GM13976 (cell line): ENCODE results near the gene SLC8B1.

Source experiments
- DNase-seq: peaks from one replicate; pipeline ENCODE4 v3.0.0; 2012; ENCODE audit warnings: low spot score
- in situ Hi-C: fragments of 300-500 bp; cut with MboI; formaldehyde crosslinking; loops from one replicate; pipeline ENCODE4 v1.12.0; 2022; ENCODE audit warnings: low sequenced_read_pairs, mixed read lengths, inconsistent platforms; ENCODE audit not compliant: unreplicated experiment
- TF ChIP-seq, protein P1 (sequence below): IDR thresholded peaks from 2 replicates; pipeline ENCODE4 v1.5.1; 2012; ENCODE audit warnings: borderline replicate concordance, mild to moderate bottlenecking; ENCODE audit not compliant: insufficient read depth; ENCODE audit errors: extremely low read depth, missing control alignments, control extremely low read depth

The SLC8B1 gene

DNA sequence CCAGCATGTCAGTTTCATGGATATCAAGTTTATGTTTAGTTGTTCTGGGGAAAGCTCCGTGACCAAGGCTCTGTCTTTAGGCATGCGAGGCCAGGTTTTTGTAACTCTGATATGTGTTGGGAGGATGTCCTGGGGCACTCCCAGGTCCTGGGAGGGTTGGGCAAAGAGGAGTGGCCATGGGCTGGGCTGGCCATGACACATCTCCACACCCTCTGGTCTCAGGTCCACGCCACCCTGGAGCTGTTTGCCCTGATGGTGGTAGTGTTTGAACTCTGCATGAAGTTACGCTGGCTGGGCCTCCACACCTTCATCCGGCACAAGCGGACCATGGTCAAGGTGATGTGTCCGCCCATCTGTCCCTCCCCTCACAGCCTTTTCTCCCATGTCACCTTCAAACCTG, 67.3 kb downstream of the SLC8B1 start:
- TF ChIP-seq, protein P1, sequence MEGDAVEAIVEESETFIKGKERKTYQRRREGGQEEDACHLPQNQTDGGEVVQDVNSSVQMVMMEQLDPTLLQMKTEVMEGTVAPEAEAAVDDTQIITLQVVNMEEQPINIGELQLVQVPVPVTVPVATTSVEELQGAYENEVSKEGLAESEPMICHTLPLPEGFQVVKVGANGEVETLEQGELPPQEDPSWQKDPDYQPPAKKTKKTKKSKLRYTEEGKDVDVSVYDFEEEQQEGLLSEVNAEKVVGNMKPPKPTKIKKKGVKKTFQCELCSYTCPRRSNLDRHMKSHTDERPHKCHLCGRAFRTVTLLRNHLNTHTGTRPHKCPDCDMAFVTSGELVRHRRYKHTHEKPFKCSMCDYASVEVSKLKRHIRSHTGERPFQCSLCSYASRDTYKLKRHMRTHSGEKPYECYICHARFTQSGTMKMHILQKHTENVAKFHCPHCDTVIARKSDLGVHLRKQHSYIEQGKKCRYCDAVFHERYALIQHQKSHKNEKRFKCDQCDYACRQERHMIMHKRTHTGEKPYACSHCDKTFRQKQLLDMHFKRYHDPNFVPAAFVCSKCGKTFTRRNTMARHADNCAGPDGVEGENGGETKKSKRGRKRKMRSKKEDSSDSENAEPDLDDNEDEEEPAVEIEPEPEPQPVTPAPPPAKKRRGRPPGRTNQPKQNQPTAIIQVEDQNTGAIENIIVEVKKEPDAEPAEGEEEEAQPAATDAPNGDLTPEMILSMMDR: no peak
- in situ Hi-C loops: no loop called here
- no peak for DNase-seq

DNA sequence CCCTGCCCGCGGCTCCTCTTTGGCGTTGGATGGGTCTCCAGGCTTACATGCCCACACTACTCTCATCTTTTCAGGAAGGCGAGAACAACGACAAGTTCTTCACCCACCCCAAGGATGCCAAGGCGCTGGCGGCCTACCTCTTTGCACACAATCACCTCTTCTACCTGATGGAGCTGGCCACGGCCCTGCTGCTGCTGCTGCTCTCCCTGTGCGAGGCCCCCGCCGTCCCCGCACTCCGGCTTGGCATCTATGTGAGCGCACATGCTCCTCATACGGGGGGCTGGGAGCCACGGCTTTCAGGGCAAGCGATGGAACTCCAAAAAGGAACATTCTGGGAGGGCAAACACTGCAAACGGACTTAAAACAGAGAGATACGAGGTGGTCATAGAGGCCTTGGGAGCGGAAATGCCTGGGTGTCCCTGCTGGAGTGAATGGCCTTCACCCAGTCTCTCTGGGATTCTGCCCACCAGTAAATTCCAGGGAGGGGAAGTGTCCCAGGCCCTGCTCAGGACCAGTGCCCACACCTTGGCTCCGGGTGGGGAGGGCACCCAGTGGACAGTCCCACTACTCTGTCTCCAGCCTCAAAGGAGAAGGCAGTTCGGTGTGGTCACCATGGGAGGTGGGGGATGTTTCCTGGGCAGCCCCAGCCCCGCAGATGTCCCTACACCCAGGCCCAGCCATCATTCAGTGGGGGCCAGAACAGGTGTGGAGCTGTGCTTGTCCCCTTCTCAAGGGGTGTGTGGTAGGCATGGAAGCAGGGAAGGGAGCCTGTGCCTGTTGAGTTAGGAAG, 68.6 kb downstream of the SLC8B1 start:
- TF ChIP-seq, protein P1: no peak
- in situ Hi-C loops: no loop called here
- no peak for DNase-seq

DNA sequence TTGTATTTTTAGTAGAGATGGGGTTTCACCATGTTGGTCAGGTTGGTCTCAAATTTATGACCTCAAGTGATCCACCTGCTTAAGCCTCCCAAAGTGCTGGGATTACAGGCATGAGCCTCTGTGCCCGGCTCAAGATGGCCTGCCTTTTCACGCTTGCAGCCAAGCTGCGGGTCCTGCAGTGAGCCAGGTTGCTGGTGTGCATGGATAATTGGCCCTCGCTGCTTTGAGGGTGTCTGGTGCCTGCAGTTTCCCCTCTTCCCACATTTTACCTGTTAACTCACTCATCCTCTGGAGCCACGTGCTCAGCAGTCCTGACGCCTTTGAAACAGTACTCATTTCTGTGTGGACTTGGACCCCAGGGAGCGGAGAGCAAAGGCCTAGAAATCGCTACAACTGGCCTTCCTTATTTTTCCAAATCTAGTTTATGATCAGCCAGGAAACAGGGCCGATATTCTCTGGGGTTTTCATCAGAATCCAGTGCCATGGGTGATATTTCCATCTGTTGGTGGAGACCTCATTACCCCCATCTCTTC, 71.4 kb downstream of the SLC8B1 start:
- DNase-seq: no peak
- TF ChIP-seq, protein P1: no peak
- in situ Hi-C loops: no loop called here

DNA sequence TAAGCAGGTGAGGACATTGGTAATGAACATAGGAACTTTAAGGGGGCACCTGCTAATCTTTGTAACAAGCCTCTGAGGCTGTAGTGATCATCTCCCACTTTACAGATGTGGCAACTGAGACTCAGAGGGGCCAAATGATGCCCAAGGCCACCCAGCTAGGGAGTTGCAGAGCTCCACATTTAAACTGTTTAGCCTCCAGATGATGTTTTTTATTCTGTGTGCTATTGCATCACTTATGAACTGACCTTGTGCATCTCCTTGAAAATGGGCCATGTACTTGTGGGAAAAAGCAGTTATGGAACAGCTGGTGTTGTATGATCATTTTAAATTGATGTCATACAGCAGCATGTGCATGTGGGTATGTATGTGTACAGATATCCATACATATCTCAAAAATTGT, 72.2 kb downstream of the SLC8B1 start:
- in situ Hi-C loops: no loop called here
- TF ChIP-seq, protein P1: no peak
- no peak for DNase-seq

DNA sequence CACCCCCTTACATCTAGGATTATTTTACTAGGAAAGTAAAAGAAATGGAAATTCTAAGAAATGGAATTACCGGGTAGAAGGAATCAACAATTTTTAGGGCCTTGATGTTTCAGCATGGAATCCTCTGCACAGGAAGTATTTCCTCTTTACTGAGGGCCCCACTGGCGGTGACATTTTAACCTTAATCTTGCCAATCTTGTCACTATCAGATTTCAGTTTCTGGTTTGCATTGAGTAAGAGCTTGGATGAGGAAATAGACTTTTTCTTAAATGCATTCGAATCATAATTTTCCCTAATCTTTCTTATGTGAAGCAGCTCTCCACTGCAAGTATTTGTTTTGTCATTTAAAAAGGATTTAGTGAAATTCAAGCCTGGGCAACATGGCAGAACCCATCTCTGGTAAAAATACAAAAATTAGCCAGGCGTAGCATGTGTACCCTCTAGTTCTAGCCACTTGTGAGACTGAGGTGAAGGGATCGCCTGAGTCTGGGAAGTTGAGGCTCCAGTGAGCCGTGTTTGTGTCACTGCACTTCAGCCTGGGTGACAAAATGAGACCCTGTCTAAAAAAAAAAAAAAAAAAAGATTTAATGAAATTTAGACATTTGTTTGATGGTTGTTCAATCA, 73.0 kb downstream of the SLC8B1 start:
- in situ Hi-C loops: no loop called here
- no peak for DNase-seq
- TF ChIP-seq, protein P1: no peak

DNA sequence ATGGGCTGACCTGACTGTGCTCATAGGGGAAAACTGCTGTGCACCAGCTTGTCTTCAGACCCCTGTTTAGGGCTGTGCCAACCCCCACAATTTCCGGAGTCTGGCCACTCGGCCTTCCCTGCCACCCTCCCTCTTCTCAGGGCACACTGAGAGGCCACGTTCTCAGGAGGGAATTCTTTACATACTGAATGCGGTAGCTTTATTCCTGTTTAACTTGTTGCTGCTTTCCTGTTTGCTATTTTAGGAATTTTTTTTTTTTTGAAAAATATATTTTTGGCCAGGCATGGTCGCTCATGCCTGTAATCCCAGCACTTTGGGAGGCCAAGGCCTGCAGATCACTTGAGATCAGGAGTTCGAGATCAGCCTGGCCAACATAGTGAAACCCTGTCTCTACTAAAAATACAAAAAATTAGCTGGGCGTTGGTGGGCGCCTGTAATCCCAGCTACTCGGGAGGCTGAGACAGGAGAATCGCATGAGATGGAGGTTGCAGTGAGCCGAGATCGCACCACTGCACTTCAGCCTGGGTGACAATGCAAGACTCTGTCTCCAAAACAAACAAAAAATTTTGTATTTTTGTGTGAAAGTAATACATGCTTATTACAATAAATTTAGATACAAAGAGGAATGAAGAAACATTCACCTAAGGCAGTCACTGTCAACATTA, 74.1 kb downstream of the SLC8B1 start:
- TF ChIP-seq, protein P1: no peak
- in situ Hi-C loops: no loop called here
- DNase-seq: no peak
